Breast epithelium (tissue), 4 donors: ENCODE data around the gene ELOB. TPM values are rescaled to one million over a fixed set of nuclear protein-coding genes. Genes with fewer than 3 reads are reported as not detected.

ENCODE experiments used
- DNase-seq, 2 donors: peaks; one replicate each; pipeline ENCODE4 v3.0.0-alpha.2; 2019; ENCODE audit warnings: low spot score in 2 of 2
- H3K27ac ChIP-seq, 2 donors: fragments of 200-600 bp; sonication (generic) in 1 of 2; one replicate each; pipeline ENCODE4 v1.5.1; 2016 to 2019; ENCODE audit warnings: mild to moderate bottlenecking in 1 of 2
- H3K27me3 ChIP-seq, 2 donors: fragments of 200-600 bp; sonication (generic) in 1 of 2; one replicate each; pipeline versions ENCODE4 v1.5.1 to v1.6.0; 2017 to 2019; ENCODE audit warnings: control low read depth in 1 of 2, mild to moderate bottlenecking in 1 of 2
- H3K36me3 ChIP-seq: fragments of 200-600 bp; one replicate; pipeline ENCODE4 v1.5.1; 2019
- H3K4me1 ChIP-seq, 2 donors: fragments of 200-600 bp; sonication (generic); one replicate each; pipeline ENCODE4 v1.5.1; 2016 to 2019; ENCODE audit warnings: control low read depth in 1 of 2
- H3K4me3 ChIP-seq, 3 donors: fragments of 200-600 bp; sonication (generic); 1 replicate in 2 of 3; 2 replicates in 1 of 3; pipeline ENCODE4 v1.5.1; 2016 to 2019; ENCODE audit warnings: mild to moderate bottlenecking in 3 of 3, moderate library complexity in 2 of 3
- H3K9me3 ChIP-seq, 2 donors: fragments of 200-600 bp; sonication (generic) in 1 of 2; one replicate each; pipeline ENCODE4 v1.5.1; 2016 to 2019; ENCODE audit warnings: control low read depth in 1 of 2
- CTCF ChIP-seq, 3 donors: fragments of 450-650 bp; IDR thresholded peaks; one replicate each; pipeline ENCODE4 v1.5.1; 2016 to 2017; ENCODE audit warnings: antibody characterized with exemption in 3 of 3, mild to moderate bottlenecking in 3 of 3, moderate library complexity in 3 of 3
- POLR2A ChIP-seq: fragments of 450-650 bp; IDR thresholded peaks from one replicate; pipeline ENCODE4 v1.6.1; 2016; ENCODE audit warnings: antibody characterized with exemption, mild to moderate bottlenecking, moderate library complexity
- POLR2AphosphoS5 ChIP-seq, 3 donors: sonication (generic); formaldehyde crosslinking; IDR thresholded peaks; one replicate each; pipeline ENCODE4 v1.6.1; 2017; ENCODE audit warnings: antibody characterized with exemption in 3 of 3
- intact Hi-C: fragments of 100-400 bp; cut with DNase I; formaldehyde crosslinking; loops from one replicate; pipeline ENCODE4 v1.15.1; 2023; ENCODE audit warnings: low total_unique reads
- total RNA-seq, 3 donors: library from RNA; depleted of rRNA; stranded (reverse); fragments of >200 nt; gene quantifications; one replicate each; pipeline ENCODE4 v1.1.0, GENCODE V29; 2016

ELOB gene
- total RNA-seq: 100 to 1,000 TPM; 147 to 292 (median 230) TPM

- peak within 1 kb of the TSS; percentile 100 for H3K27ac ChIP-seq
- H3K36me3 ChIP-seq: no peaks in the 10 kb centered on the region
- H3K4me3 ChIP-seq: peak within 1 kb of the TSS; percentile 90 to 94 (median 92)
- intact Hi-C loops: no loop called here
- peaks cover 0 to 19% of the 10 kb centered on the region in 2 donors for H3K4me1 ChIP-seq
- DNase-seq: peak; percentile 83 to 86
- no peaks in the 10 kb centered on the region for H3K9me3 ChIP-seq
- H3K27me3 ChIP-seq: no peaks in the 10 kb centered on the region
- TF ChIP-seq CTCF (IDR thresholded peaks at IDR 0.05) (no peak), POLR2AphosphoS5 (IDR thresholded peaks at IDR 0.05) (peak; percentile 88 to 98 (median 96)), POLR2A (peak; percentile 61)
Measured at GRCh38 chr16:2777231-2777902, at the start of gene ELOB. Gene ELOB (minus strand): TSS chr16:2777280. CDS start chr16:2777239, 41 bp downstream.

GRCh38 chr16:2825906-2826305, 48.8 kb upstream of the ELOB start:
- TF ChIP-seq POLR2AphosphoS5 (IDR thresholded peaks at IDR 0.05) (no peak), CTCF (IDR thresholded peaks at IDR 0.05) (no peak), POLR2A (no peak)
- peak in 1 of 2 donors; percentile 27 for DNase-seq
- H3K36me3 ChIP-seq: no peaks in the 10 kb centered on the region
- no peak overlapping the region for H3K27ac ChIP-seq
- H3K4me3 ChIP-seq: no peak overlapping the region
- peaks cover 0 to 8% of the 10 kb centered on the region in 2 donors for H3K27me3 ChIP-seq
- H3K9me3 ChIP-seq: no peaks in the 10 kb centered on the region
- intact Hi-C loops: no loop called here
- no peaks in the 10 kb centered on the region for H3K4me1 ChIP-seq

- no peaks in the 10 kb centered on the region for H3K4me1 ChIP-seq
- no peaks in the 10 kb centered on the region for H3K36me3 ChIP-seq
- DNase-seq: no peak
- TF ChIP-seq POLR2A: no peak
- TF ChIP-seq CTCF (IDR thresholded peaks at IDR 0.05): no peak
- no peak for TF ChIP-seq POLR2AphosphoS5 (IDR thresholded peaks at IDR 0.05)
- no peaks in the 10 kb centered on the region for H3K9me3 ChIP-seq
- peaks cover 0 to 8% of the 10 kb centered on the region in 2 donors for H3K27me3 ChIP-seq
- no peak overlapping the region for H3K27ac ChIP-seq
- no peak overlapping the region for H3K4me3 ChIP-seq
- intact Hi-C loops: no loop called here
Measured at GRCh38 chr16:2825049-2825742, 48.1 kb upstream of the ELOB start.

- peaks cover 0 to 4% of the 10 kb centered on the region in 2 donors for H3K27me3 ChIP-seq
- TF ChIP-seq POLR2AphosphoS5 (IDR thresholded peaks at IDR 0.05): no peak
- TF ChIP-seq CTCF (IDR thresholded peaks at IDR 0.05): no peak
- TF ChIP-seq POLR2A: no peak
- H3K4me3 ChIP-seq: no peak overlapping the region
- H3K36me3 ChIP-seq: no peaks in the 10 kb centered on the region
- no peaks in the 10 kb centered on the region for H3K4me1 ChIP-seq
- intact Hi-C loops: no loop called here
- H3K27ac ChIP-seq: no peak overlapping the region
- H3K9me3 ChIP-seq: no peaks in the 10 kb centered on the region
- DNase-seq: no peak
Measured at GRCh38 chr16:2824626-2825025, 47.5 kb upstream of the ELOB start.

GRCh38 chr16:2822496-2822895, 45.4 kb upstream of the ELOB start:
- H3K36me3 ChIP-seq: no peaks in the 10 kb centered on the region
- H3K4me3 ChIP-seq: no peak overlapping the region
- H3K4me1 ChIP-seq: no peaks in the 10 kb centered on the region
- no peak overlapping the region for H3K27ac ChIP-seq
- TF ChIP-seq CTCF (IDR thresholded peaks at IDR 0.05) (no peak), POLR2AphosphoS5 (IDR thresholded peaks at IDR 0.05) (no peak), POLR2A (no peak)
- intact Hi-C loops: no loop called here
- no peak for DNase-seq
- no peaks in the 10 kb centered on the region for H3K27me3 ChIP-seq
- H3K9me3 ChIP-seq: no peaks in the 10 kb centered on the region
